Measurements from ENCODE around the gene CEACAM18. TPM values are rescaled to one million over a fixed set of nuclear protein-coding genes. Genes with fewer than 3 reads are reported as not detected.

CEACAM18 gene
- polyA plus RNA-seq, 1 donor from 2014 or later = not detected

- Mint-ChIP-seq H3K9me3 (peaks cover 0 to 3% (median 0%) of the 10 kb centered on the region in 3 donors), H3K4me1 (peaks cover 3 to 10% (median 6%) of the 10 kb centered on the region in 3 donors), H3K27ac (no peak overlapping the region), H3K27me3 (peaks cover 10% of the 10 kb centered on the region), H3K4me3 (no peak overlapping the region), H3K36me3 (peaks cover 6% of the 10 kb centered on the region)
Measured at GRCh38 chr19:51469629-51470028, 8.7 kb upstream of the CEACAM18 start.

- Mint-ChIP-seq H3K27me3 (peaks cover 8% of the 10 kb centered on the region), H3K9me3 (peaks cover 0 to under 1% (median 0%) of the 10 kb centered on the region in 3 donors), H3K27ac (no peak overlapping the region), H3K36me3 (no peaks in the 10 kb centered on the region), H3K4me3 (no peak overlapping the region), H3K4me1 (peaks cover 3 to 10% (median 6%) of the 10 kb centered on the region in 3 donors)
Measured at GRCh38 chr19:51470966-51471365, 7.4 kb upstream of the CEACAM18 start.

- Mint-ChIP-seq H3K4me3 (no peak overlapping the region), H3K9me3 (peaks cover 0 to 2% (median 0%) of the 10 kb centered on the region in 3 donors), H3K27ac (no peak overlapping the region), H3K4me1 (peaks cover 3 to 10% (median 6%) of the 10 kb centered on the region in 3 donors), H3K27me3 (peaks cover 7% of the 10 kb centered on the region), H3K36me3 (no peaks in the 10 kb centered on the region)
Measured at GRCh38 chr19:51471527-51471926, 6.8 kb upstream of the CEACAM18 start.

GRCh38 chr19:51472607-51473006 is 5.7 kb upstream of the CEACAM18 start:
- peaks cover 0 to 2% (median 0%) of the 10 kb centered on the region in 3 donors for H3K9me3 Mint-ChIP-seq
- H3K4me1 Mint-ChIP-seq = peaks cover 3 to 7% (median 5%) of the 10 kb centered on the region in 3 donors
- H3K27ac Mint-ChIP-seq = no peak overlapping the region
- no peak overlapping the region for H3K4me3 Mint-ChIP-seq
- H3K36me3 Mint-ChIP-seq = no peaks in the 10 kb centered on the region
- H3K27me3 Mint-ChIP-seq = peaks cover 10% of the 10 kb centered on the region

GRCh38 chr19:51473009-51473707 is 5.2 kb upstream of the CEACAM18 start:
- Mint-ChIP-seq H3K36me3 (no peaks in the 10 kb centered on the region), H3K9me3 (peaks cover 0 to 2% (median 0%) of the 10 kb centered on the region in 3 donors), H3K27ac (no peak overlapping the region), H3K4me3 (no peak overlapping the region), H3K27me3 (peaks cover 10% of the 10 kb centered on the region), H3K4me1 (peaks cover 3 to 7% (median 3%) of the 10 kb centered on the region in 3 donors)

DNA sequence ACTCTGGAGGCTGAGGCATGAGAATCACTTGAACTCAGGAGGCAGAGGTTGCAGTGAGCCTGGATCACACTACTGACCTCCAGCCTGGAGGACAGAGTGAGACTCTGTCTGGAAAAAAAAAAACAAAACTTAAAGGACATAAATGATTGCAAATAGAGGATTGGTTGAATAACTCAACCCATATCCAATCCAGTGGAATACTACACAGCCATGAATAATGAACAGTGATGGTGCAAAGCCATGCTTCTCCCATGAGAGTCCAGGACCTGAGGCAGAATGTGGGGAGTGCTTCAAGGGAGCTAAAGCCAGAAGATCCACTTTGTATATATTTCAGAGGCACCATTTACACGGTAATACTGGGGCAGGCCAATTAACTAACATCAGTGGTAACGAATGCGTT is 2.2 kb upstream of the CEACAM18 start:
- Mint-ChIP-seq H3K9me3 (peaks cover 0 to 2% (median 2%) of the 10 kb centered on the region in 3 donors), H3K27ac (no peak overlapping the region), H3K36me3 (peaks cover 3% of the 10 kb centered on the region), H3K27me3 (peaks cover 18% of the 10 kb centered on the region), H3K4me1 (peaks cover 6 to 7% (median 7%) of the 10 kb centered on the region in 3 donors), H3K4me3 (no peak overlapping the region)

- H3K4me1 Mint-ChIP-seq = peaks cover 6 to 7% (median 7%) of the 10 kb centered on the region in 3 donors
- peaks cover 21% of the 10 kb centered on the region for H3K27me3 Mint-ChIP-seq
- H3K36me3 Mint-ChIP-seq = peaks cover 3% of the 10 kb centered on the region
- H3K9me3 Mint-ChIP-seq = peaks cover 0 to 2% (median 2%) of the 10 kb centered on the region in 3 donors
- peak overlapping the region in 1 of 4 donors; percentile 28 for H3K4me3 Mint-ChIP-seq
- H3K27ac Mint-ChIP-seq = no peak overlapping the region
Measured at GRCh38 chr19:51477344-51477743, 995 bp upstream of the CEACAM18 start.

DNA sequence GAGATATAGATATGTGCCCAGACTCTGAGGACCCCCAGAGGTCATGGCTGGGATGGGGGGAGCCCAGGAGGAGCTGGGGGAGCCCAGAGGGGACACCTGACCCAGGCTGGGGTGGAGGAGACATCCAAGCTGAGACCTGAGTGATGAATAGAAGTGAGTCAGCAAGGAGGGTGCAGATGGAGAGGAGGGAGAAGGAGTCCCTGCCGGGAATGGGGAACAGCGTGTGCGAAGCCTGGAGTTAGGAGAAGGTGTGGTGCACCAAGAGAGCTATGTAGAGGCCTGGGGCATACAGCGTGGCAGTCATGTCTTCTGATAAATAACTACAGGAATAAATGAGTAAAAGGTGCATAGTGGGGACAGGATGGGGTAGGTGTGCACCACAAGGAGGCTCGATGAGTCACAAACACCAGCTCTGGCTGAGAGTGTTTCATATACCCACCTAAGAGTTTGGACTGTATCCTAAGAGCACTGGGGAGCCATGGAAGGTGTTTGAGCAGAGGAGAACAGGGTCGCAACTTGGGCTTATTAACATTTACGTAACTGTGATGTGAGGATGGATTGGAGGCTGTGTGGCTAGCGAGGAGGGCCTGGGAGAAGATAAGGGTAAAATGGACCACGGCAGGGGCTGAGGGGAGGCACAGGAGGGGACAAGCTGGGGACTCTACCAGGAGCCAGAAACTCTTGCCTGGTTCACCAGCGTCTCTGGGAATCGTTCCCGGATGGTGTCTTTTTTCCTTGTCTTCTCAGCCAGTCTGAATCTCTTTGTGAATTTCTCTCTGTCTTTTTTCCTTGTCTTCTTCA is 1.4 kb downstream of the CEACAM18 start:
- Mint-ChIP-seq H3K4me1 (peaks cover 0 to 4% (median 3%) of the 10 kb centered on the region in 3 donors), H3K4me3 (peak overlapping the region in 1 of 4 donors; percentile 66), H3K9me3 (peaks cover 0 to 2% (median 2%) of the 10 kb centered on the region in 3 donors), H3K27me3 (peaks cover 19% of the 10 kb centered on the region), H3K36me3 (peaks cover 3% of the 10 kb centered on the region), H3K27ac (peak overlapping the region in 1 of 3 donors; percentile 8)

DNA sequence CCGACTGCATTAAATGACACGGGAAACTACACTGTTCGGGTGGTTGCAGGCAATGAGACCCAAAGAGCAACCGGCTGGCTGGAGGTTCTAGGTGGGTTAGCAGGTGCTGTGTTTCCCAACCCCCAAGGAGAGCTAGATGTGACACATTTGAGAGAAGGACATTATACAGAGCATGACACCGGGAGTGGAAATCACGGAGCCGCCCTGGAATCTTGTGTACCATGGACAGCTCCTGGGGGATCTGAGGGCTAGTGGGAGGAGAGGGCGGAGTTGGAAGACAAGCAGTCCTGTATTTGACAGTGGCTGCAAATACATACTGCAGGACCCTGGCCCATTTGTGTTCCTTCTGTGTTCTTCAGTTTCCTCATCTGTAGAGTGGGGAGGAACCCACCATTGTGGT is 2.3 kb downstream of the CEACAM18 start:
- Mint-ChIP-seq H3K9me3 (peaks cover 0 to 2% (median 2%) of the 10 kb centered on the region in 3 donors), H3K27ac (no peak overlapping the region), H3K4me3 (no peak overlapping the region), H3K4me1 (peaks cover 0 to 4% (median 3%) of the 10 kb centered on the region in 3 donors), H3K36me3 (peaks cover 3% of the 10 kb centered on the region), H3K27me3 (peaks cover 19% of the 10 kb centered on the region)

DNA sequence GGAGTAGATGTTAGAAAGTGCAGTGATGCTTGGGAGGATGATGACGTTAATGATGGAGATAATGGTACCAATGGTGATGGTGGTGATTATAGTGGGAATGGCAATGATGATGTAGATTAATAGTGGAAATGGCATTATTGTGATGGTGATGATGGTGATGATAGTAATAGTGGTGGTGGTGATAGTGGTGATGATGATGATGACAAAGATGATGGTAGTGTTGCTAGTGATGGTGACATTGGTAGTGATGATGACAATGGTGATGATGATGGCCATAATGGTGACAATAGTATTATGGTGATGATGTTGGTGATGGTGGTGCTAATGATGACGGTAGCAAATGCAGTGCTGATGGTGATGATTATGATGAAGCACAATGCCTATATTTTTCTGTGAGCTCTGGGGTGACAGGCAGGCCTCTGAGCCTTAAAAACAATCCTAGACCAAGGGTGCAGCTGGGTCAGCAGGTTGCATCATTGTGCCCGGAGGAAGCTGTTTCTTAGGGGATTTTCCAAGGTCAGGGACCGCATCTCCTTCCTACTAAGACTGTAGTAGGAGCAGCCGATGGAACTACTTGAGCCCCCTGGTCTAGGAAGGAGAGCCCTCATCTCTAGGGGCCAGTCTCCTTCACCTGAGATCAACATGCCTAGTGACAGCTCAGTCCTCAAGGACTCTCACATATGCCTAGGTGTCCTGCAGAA is 7.8 kb downstream of the CEACAM18 start:
- Mint-ChIP-seq H3K4me1 (peaks cover 0 to 5% (median 3%) of the 10 kb centered on the region in 3 donors), H3K36me3 (peaks cover under 1% of the 10 kb centered on the region), H3K4me3 (no peak overlapping the region), H3K27me3 (peaks cover 9% of the 10 kb centered on the region), H3K27ac (no peak overlapping the region), H3K9me3 (peaks cover 0 to 3% (median 0%) of the 10 kb centered on the region in 3 donors)

DNA sequence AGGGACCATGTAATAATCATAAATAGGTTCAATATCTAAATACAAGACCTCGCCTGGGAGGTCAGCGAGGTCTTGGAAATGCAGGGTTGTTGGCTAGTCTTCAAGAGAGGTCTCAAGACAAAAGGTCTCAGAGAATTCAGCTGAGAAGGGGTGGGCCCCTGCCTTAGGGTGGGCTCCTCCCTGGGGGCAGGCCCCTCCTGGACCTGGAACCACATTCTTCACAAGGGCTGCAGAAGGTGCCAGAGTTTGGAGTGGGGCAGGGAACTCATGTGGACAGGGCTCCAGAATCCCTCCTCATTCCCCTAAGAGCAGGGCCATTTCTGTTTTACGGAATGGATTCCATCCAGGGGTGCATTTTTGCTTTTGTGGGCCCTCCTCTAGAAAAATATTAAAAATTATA is 10.2 kb downstream of the CEACAM18 start:
- Mint-ChIP-seq H3K4me3 (no peak overlapping the region), H3K36me3 (peaks cover 2% of the 10 kb centered on the region), H3K27me3 (peaks cover 12% of the 10 kb centered on the region), H3K27ac (no peak overlapping the region), H3K4me1 (peaks cover 0 to 5% (median 4%) of the 10 kb centered on the region in 3 donors), H3K9me3 (peaks cover 0 to 3% (median 0%) of the 10 kb centered on the region in 3 donors)

- Mint-ChIP-seq H3K36me3 (peaks cover 5% of the 10 kb centered on the region), H3K9me3 (peaks cover 0 to 3% (median 0%) of the 10 kb centered on the region in 3 donors), H3K4me1 (peaks cover 0 to 8% (median 4%) of the 10 kb centered on the region in 3 donors), H3K27me3 (peaks cover 12% of the 10 kb centered on the region), H3K4me3 (no peak overlapping the region), H3K27ac (no peak overlapping the region)
Measured at GRCh38 chr19:51489113-51489512, 10.8 kb downstream of the CEACAM18 start.

DNA sequence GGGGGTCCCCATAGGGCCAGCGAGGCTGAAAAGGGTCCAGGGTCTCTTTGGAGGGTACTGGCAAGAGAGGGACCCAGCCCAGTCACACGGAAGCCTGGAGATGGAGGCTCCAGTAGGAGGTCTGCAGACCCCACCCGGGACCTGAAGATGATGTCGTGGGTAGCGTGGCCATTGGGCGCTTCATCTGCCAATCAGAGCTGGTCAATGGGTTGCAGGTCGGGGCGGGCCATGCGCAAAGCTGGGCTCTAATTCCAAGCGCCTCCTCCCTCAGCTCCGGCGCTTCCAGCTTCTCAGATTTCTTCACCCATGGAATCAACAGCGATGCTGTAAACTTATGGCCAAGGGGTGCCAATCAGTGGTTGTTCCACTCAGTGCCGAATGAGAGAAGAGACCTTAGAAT is 12.3 kb downstream of the CEACAM18 start:
- Mint-ChIP-seq H3K27ac (no peak overlapping the region), H3K36me3 (peaks cover 5% of the 10 kb centered on the region), H3K4me1 (peaks cover 0 to 8% (median 4%) of the 10 kb centered on the region in 3 donors), H3K4me3 (no peak overlapping the region), H3K27me3 (peaks cover 12% of the 10 kb centered on the region), H3K9me3 (peaks cover 0 to 3% (median 0%) of the 10 kb centered on the region in 3 donors)

DNA sequence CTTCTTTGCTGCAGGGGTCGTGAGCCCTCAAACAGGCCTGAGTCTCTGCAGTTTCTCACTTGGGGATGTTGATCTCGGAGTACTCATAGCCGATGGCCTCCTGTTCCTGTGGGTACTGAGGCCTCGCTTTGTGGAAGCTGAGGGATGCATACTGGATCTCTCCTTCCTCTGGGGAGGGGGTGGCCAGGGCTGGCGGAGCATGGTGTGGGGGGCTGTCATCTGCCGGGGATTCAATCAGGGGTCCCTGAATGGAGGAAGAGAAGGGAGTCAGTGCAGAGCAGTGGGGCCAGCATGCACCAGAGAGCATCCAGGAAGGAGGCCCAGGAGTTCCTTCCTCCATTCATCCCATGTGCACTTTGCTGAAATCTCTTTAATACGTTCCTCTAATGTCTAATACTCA is 13.2 kb downstream of the CEACAM18 start:
- H3K9me3 Mint-ChIP-seq = no peaks in the 10 kb centered on the region
- H3K36me3 Mint-ChIP-seq = peaks cover 5% of the 10 kb centered on the region
- no peak overlapping the region for H3K27ac Mint-ChIP-seq
- no peak overlapping the region for H3K4me3 Mint-ChIP-seq
- peaks cover 0 to 3% (median 1%) of the 10 kb centered on the region in 3 donors for H3K4me1 Mint-ChIP-seq
- H3K27me3 Mint-ChIP-seq = peaks cover 12% of the 10 kb centered on the region

Data from IgD-negative memory B cell (primary cell).